ENCODE results near the gene LRP4. TPM values are rescaled to one million over a fixed set of nuclear protein-coding genes. Genes with fewer than 3 reads are reported as not detected.

Gene LRP4
- total RNA-seq, 1 experiment from 2014 or later = 11.6 TPM

DNA sequence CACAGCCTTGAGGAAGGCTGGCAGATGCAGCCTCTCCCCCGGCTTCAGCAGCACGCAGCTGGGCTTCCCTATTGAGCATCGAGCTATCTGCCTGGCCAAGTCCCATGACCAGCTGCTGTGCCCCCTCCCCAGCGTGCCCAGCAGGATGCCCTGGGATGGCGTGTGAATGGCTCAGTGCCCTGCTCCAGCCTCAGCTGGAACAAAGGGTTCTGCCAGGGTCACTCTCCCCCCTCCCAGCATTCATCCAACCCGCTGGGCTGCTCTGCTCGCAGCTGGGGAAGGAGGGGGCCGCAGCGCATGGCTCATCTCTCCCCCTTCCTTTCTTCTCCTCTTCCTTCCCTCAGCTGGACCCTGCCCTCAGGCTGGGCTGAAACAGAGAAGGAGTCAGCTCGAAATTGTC is 14.5 kb downstream of the LRP4 start:
- Mint-ChIP-seq H3K4me1 (peaks cover 42 to 45% of the 10 kb centered on the region in 2 experiments), H3K27me3 (ENCODE audit: low read depth) (no peaks in the 10 kb centered on the region), H3K9me3 (no peaks in the 10 kb centered on the region), H3K36me3 (ENCODE audit: insufficient read depth in 1 of 3, low read depth in 3 of 3) (peaks cover 15 to 18% (median 16%) of the 10 kb centered on the region in 3 experiments; a peak in 6 of 7 replicates), H3K27ac (peak overlapping the region in 2 of 3 experiments; percentile 26 to 85; a peak in 3 of 7 replicates), H3K4me3 (peak overlapping the region in 1 of 2 experiments; percentile 6; a peak in 1 of 5 replicates)
- Histone ChIP-seq H4K20me1 (ENCODE audit: control insufficient read depth, insufficient read depth, insufficient read length) (no peaks in the 10 kb centered on the region), H3K18ac (ENCODE audit: insufficient read length, low read depth, low read length) (no peak overlapping the region), H2BK20ac (ENCODE audit: low read depth, low read length, poor library complexity, severe bottlenecking) (no peak overlapping the region), H4K8ac (replicated peaks; ENCODE audit: insufficient read length, low read depth, low read length) (no peak overlapping the region), H4K91ac (ENCODE audit: insufficient read length, low read depth, low read length) (no peak overlapping the region), H2AK5ac (ENCODE audit: insufficient read length, low read length) (no peak overlapping the region), H2BK120ac (ENCODE audit: low read depth, low read length, poor library complexity, severe bottlenecking) (no peak overlapping the region), H2BK15ac (ENCODE audit: low read depth, low read length) (no peak overlapping the region), H2BK5ac (ENCODE audit: insufficient read length, low read length) (no peak overlapping the region), H3K4ac (ENCODE audit: low read depth, low read length) (no peak overlapping the region), H4K5ac (ENCODE audit: insufficient read length, low read depth, low read length) (no peak overlapping the region), H3K79me1 (ENCODE audit: insufficient read depth, low read depth, low read length, poor library complexity, severe bottlenecking) (no peaks in the 10 kb centered on the region), H3K9me3 (ENCODE audit: control insufficient read depth, low read depth, low read length) (no peaks in the 10 kb centered on the region), H3K23ac (ENCODE audit: insufficient read length, low read depth, low read length) (no peak overlapping the region), H3K23me2 (ENCODE audit: insufficient read length, low read depth, low read length, poor library complexity, severe bottlenecking) (no peaks in the 10 kb centered on the region), H3K4me1 (ENCODE audit: insufficient read depth, low read length) (0 out of 2 replicates have a peak, but pooled peaks cover 3% of the 10 kb centered on the region), H3K56ac (ENCODE audit: insufficient read length, low read depth, low read length) (no peak overlapping the region), H3K9ac (ENCODE audit: extremely low read depth, insufficient read length, low read length) (no peak overlapping the region), H2BK12ac (ENCODE audit: insufficient read length, low read depth, low read length) (no peak overlapping the region), H3K27me3 (ENCODE audit: insufficient read depth, low read length) (no peaks in the 10 kb centered on the region), H3K14ac (ENCODE audit: insufficient read depth, low read length) (no peak overlapping the region), H2AFZ (ENCODE audit: low read length) (no peak overlapping the region), H3K79me2 (ENCODE audit: insufficient read depth, low read length) (no peaks in the 10 kb centered on the region), H3K4me2 (ENCODE audit: insufficient read depth, insufficient read length, low read length) (no peak overlapping the region), H3K27ac (ENCODE audit: insufficient read length, low read depth, low read length) (no peak overlapping the region), H3T11ph (ENCODE audit: low read length) (no peak overlapping the region)
- WGBS (ENCODE audit: extremely low coverage, insufficient read length, low lambda C conversion rate) = no CpG with 5 or more reads among the region's 10 CpGs
- TF ChIP-seq, protein P1, sequence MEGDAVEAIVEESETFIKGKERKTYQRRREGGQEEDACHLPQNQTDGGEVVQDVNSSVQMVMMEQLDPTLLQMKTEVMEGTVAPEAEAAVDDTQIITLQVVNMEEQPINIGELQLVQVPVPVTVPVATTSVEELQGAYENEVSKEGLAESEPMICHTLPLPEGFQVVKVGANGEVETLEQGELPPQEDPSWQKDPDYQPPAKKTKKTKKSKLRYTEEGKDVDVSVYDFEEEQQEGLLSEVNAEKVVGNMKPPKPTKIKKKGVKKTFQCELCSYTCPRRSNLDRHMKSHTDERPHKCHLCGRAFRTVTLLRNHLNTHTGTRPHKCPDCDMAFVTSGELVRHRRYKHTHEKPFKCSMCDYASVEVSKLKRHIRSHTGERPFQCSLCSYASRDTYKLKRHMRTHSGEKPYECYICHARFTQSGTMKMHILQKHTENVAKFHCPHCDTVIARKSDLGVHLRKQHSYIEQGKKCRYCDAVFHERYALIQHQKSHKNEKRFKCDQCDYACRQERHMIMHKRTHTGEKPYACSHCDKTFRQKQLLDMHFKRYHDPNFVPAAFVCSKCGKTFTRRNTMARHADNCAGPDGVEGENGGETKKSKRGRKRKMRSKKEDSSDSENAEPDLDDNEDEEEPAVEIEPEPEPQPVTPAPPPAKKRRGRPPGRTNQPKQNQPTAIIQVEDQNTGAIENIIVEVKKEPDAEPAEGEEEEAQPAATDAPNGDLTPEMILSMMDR (conservative IDR thresholded peaks at IDR 0.05) = no peak
- no peak for DNase-seq
